ENCODE data around the gene RANBP9. TPM values are rescaled to one million over a fixed set of nuclear protein-coding genes. Genes with fewer than 3 reads are reported as not detected.

The RANBP9 gene
- total RNA-seq, 1 donor = 25.5 TPM

- DNase-seq (ENCODE audit: low read depth) = no peak
- TF ChIP-seq CTCF (IDR thresholded peaks at IDR 0.05; ENCODE audit: insufficient read depth, low read depth, low read length) = no peak
- H3K4me3 ChIP-seq (ENCODE audit: low read depth, low read length) = no peak overlapping the region
Measured at GRCh38 chr6:13681305-13682061, 30.2 kb downstream of the RANBP9 start.

- no peak overlapping the region for H3K4me3 ChIP-seq (ENCODE audit: low read depth, low read length)
- no peak for TF ChIP-seq CTCF (IDR thresholded peaks at IDR 0.05; ENCODE audit: insufficient read depth, low read depth, low read length)
- DNase-seq (ENCODE audit: low read depth) = no peak
Measured at GRCh38 chr6:13680448-13680968, 31.1 kb downstream of the RANBP9 start.

GRCh38 chr6:13679996-13680395 lies 31.6 kb downstream of the RANBP9 start:
- DNase-seq (ENCODE audit: low read depth) = no peak
- no peak for TF ChIP-seq CTCF (IDR thresholded peaks at IDR 0.05; ENCODE audit: insufficient read depth, low read depth, low read length)
- H3K4me3 ChIP-seq (ENCODE audit: low read depth, low read length) = no peak overlapping the region

- peak overlapping the region; percentile 9 for H3K4me3 ChIP-seq (ENCODE audit: low read depth, low read length)
- TF ChIP-seq CTCF (IDR thresholded peaks at IDR 0.05; ENCODE audit: insufficient read depth, low read depth, low read length) = no peak
Measured at GRCh38 chr6:13678255-13678983, 33.2 kb downstream of the RANBP9 start.

GRCh38 chr6:13677878-13678254 lies 33.8 kb downstream of the RANBP9 start:
- no peak for TF ChIP-seq CTCF (IDR thresholded peaks at IDR 0.05; ENCODE audit: insufficient read depth, low read depth, low read length)
- H3K4me3 ChIP-seq (ENCODE audit: low read depth, low read length) = no peak overlapping the region
- peak; percentile 60 for DNase-seq (ENCODE audit: low read depth)

More at GRCh38 chr6:13678255-13678983, 33.2 kb downstream of the RANBP9 start:
- DNase-seq (ENCODE audit: low read depth) = peak; percentile 76

GRCh38 chr6:13676551-13677156 lies 35.0 kb downstream of the RANBP9 start:
- TF ChIP-seq CTCF (IDR thresholded peaks at IDR 0.05; ENCODE audit: insufficient read depth, low read depth, low read length) = no peak
- H3K4me3 ChIP-seq (ENCODE audit: low read depth, low read length) = no peak overlapping the region
- no peak for DNase-seq (ENCODE audit: low read depth)

Data from fibroblast of villous mesenchyme (primary cell).